CD4-positive, alpha-beta T cell treated with Interleukin-10 for 1 hour (primary cell): ENCODE measurements around the gene MMRN1.

Source experiments
- DNase-seq: peaks from one replicate; pipeline ENCODE4 v3.0.0-alpha.2; 2020

MMRN1 gene

GRCh38 chr4:89997171-89997704, 102.6 kb downstream of the MMRN1 start:
- DNase-seq = no peak

GRCh38 chr4:89998469-89999011, 103.9 kb downstream of the MMRN1 start:
- DNase-seq = no peak

DNA sequence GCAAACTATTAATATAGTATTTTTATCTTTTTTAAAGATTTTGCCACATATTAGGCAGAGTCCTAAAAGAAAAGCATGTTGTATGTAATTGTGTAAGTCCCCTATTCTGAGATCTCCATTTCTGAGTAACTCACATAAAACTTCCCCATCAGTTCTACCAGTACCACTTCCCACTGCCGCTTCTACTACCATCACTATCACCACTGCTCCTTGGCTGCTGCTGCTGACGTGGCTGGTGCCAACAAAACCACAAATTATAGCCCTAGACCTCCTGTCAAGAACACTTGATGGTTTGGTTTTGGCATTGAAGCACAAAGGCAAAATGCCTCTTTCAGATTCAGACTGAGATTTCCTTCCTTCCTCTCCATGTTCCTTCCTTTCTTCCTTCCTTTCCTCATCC, 106.4 kb downstream of the MMRN1 start:
- no peak for DNase-seq

DNA sequence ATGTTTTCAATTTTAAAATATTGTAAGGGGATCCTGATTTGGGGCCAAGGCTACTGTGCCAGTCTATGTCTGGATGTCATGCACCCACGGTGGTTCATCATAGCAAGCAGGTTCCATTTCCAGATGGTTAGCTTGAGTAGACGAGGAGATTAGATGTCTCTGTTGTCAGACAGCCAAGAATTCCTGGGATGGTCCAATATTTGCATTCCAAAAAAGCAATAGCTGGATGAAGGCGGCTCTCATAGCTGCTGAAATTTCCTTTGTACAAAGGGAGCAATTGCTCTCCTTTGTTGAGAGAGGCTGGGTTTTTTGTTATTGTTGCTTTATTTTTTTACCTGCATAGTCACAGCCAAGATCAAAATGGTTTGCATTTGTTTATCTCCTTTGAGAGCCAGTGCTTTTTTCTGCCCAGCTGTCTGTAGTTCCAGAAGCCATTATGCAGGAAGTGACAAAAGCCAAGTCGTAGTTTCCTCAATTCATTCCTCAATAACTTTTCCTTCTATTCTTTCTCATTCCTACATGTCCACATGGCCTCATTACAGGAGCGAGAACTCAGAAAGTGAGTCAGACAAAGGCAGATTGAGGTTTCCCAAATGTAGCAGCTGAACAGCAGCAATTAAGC, 107.9 kb downstream of the MMRN1 start:
- no peak for DNase-seq
